Measurements from ENCODE around the gene TSPAN15. TPM values are rescaled to one million over a fixed set of nuclear protein-coding genes. Genes with fewer than 3 reads are reported as not detected.

TSPAN15 gene
- total RNA-seq, 1 experiment from 2014 or later = 1.6 TPM

DNA sequence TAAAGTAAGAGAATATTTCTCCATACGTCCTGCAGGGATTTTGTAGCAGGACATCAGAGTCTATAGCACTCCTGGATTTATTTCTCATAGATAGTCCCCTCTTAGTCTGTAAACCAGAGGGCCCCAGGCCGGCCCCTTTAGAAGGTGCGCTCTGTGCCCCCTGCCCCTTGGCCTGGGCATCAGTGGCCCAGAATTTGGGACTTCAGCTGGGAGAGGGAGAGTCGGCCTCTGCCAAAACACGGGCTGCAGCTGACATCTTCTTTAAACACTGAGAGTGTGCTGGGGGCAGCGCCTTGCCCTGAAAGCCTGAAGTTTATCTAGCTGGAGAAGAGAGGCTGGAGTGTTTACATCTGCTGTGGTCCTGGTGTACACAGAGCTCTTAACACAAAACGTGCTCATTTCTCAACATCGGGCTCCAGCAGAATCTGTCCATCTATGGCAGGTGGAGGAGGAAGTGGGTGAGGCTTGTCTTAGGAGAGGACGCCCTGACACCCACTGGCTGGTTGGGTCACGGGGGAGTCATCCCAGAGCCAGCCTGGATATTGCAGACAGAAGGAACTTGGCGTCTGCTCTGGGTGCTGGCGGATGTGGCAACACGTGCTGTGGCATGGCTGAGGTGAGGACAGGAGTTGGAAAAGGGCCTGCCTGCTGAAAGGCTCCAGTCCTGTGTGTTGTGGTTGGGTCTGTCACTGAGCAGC, 29.5 kb upstream of the TSPAN15 start:
- H3K27me3 ChIP-seq (ENCODE audit: low read length) = no peaks in the 10 kb centered on the region
- H3K9ac ChIP-seq (ENCODE audit: low read length) = no peak overlapping the region
- no peaks in the 10 kb centered on the region for H3K9me2 ChIP-seq (replicated peaks; ENCODE audit: insufficient read depth, low read length)
- no peak overlapping the region for H2AFZ ChIP-seq (ENCODE audit: low read length)
- H4K20me1 ChIP-seq (ENCODE audit: insufficient read depth, low read depth, low read length) = no peaks in the 10 kb centered on the region
- H3K27ac ChIP-seq (ENCODE audit: low read length) = no peak overlapping the region
- DNase-seq = no peak
- H3K4me3 ChIP-seq (ENCODE audit: low read length) = no peak overlapping the region
- H3K4me1 ChIP-seq (ENCODE audit: low read length) = peaks cover 13% of the 10 kb centered on the region
- H3K36me3 ChIP-seq (ENCODE audit: insufficient read depth, low read length) = no peaks in the 10 kb centered on the region
- H3K9me3 ChIP-seq (ENCODE audit: low read length) = no peaks in the 10 kb centered on the region
- no peaks in the 10 kb centered on the region for H3K79me2 ChIP-seq (ENCODE audit: low read length)
- H3K4me2 ChIP-seq (ENCODE audit: low read depth, low read length, poor library complexity, severe bottlenecking) = no peak overlapping the region

- Histone ChIP-seq H3K36me3 (ENCODE audit: insufficient read depth, low read length) (no peaks in the 10 kb centered on the region), H3K4me3 (ENCODE audit: low read length) (no peak overlapping the region), H3K9me3 (ENCODE audit: low read length) (no peaks in the 10 kb centered on the region), H3K9me2 (replicated peaks; ENCODE audit: insufficient read depth, low read length) (no peaks in the 10 kb centered on the region), H3K9ac (ENCODE audit: low read length) (no peak overlapping the region), H3K4me1 (ENCODE audit: low read length) (peaks cover 13% of the 10 kb centered on the region), H3K27me3 (ENCODE audit: low read length) (no peaks in the 10 kb centered on the region), H4K20me1 (ENCODE audit: insufficient read depth, low read depth, low read length) (no peaks in the 10 kb centered on the region), H3K79me2 (ENCODE audit: low read length) (no peaks in the 10 kb centered on the region), H3K4me2 (ENCODE audit: low read depth, low read length, poor library complexity, severe bottlenecking) (no peak overlapping the region), H3K27ac (ENCODE audit: low read length) (no peak overlapping the region), H2AFZ (ENCODE audit: low read length) (no peak overlapping the region)
- DNase-seq = no peak
Measured at GRCh38 chr10:69422676-69423075, 28.6 kb upstream of the TSPAN15 start.

GRCh38 chr10:69425041-69425440, 26.2 kb upstream of the TSPAN15 start:
- Histone ChIP-seq H3K9me3 (ENCODE audit: low read length) (no peaks in the 10 kb centered on the region), H3K9ac (ENCODE audit: low read length) (no peak overlapping the region), H3K27ac (ENCODE audit: low read length) (no peak overlapping the region), H3K36me3 (ENCODE audit: insufficient read depth, low read length) (no peaks in the 10 kb centered on the region), H3K9me2 (replicated peaks; ENCODE audit: insufficient read depth, low read length) (no peaks in the 10 kb centered on the region), H3K4me1 (ENCODE audit: low read length) (peaks cover 13% of the 10 kb centered on the region), H2AFZ (ENCODE audit: low read length) (no peak overlapping the region), H3K4me3 (ENCODE audit: low read length) (no peak overlapping the region), H3K4me2 (ENCODE audit: low read depth, low read length, poor library complexity, severe bottlenecking) (no peak overlapping the region), H4K20me1 (ENCODE audit: insufficient read depth, low read depth, low read length) (no peaks in the 10 kb centered on the region), H3K27me3 (ENCODE audit: low read length) (no peaks in the 10 kb centered on the region), H3K79me2 (ENCODE audit: low read length) (no peaks in the 10 kb centered on the region)
- no peak for DNase-seq

- H3K9me3 ChIP-seq (ENCODE audit: low read length) = no peaks in the 10 kb centered on the region
- H3K79me2 ChIP-seq (ENCODE audit: low read length) = no peaks in the 10 kb centered on the region
- peaks cover 13% of the 10 kb centered on the region for H3K4me1 ChIP-seq (ENCODE audit: low read length)
- H3K9me2 ChIP-seq (replicated peaks; ENCODE audit: insufficient read depth, low read length) = no peaks in the 10 kb centered on the region
- H4K20me1 ChIP-seq (ENCODE audit: insufficient read depth, low read depth, low read length) = no peaks in the 10 kb centered on the region
- peak overlapping the region; percentile 44; the same call in 1 of the 2 replicates for H2AFZ ChIP-seq (ENCODE audit: low read length)
- H3K9ac ChIP-seq (ENCODE audit: low read length) = no peak overlapping the region
- no peak overlapping the region for H3K4me3 ChIP-seq (ENCODE audit: low read length)
- H3K36me3 ChIP-seq (ENCODE audit: insufficient read depth, low read length) = no peaks in the 10 kb centered on the region
- H3K27ac ChIP-seq (ENCODE audit: low read length) = no peak overlapping the region
- no peaks in the 10 kb centered on the region for H3K27me3 ChIP-seq (ENCODE audit: low read length)
- H3K4me2 ChIP-seq (ENCODE audit: low read depth, low read length, poor library complexity, severe bottlenecking) = no peak overlapping the region
- peak; percentile 52 for DNase-seq
Measured at GRCh38 chr10:69425511-69426298, 25.6 kb upstream of the TSPAN15 start.

- Histone ChIP-seq H3K79me2 (ENCODE audit: low read length) (no peaks in the 10 kb centered on the region), H3K27ac (ENCODE audit: low read length) (no peak overlapping the region), H3K27me3 (ENCODE audit: low read length) (no peaks in the 10 kb centered on the region), H3K36me3 (ENCODE audit: insufficient read depth, low read length) (no peaks in the 10 kb centered on the region), H3K9ac (ENCODE audit: low read length) (no peak overlapping the region), H3K4me1 (ENCODE audit: low read length) (peaks cover 13% of the 10 kb centered on the region), H3K9me2 (replicated peaks; ENCODE audit: insufficient read depth, low read length) (no peaks in the 10 kb centered on the region), H4K20me1 (ENCODE audit: insufficient read depth, low read depth, low read length) (no peaks in the 10 kb centered on the region), H2AFZ (ENCODE audit: low read length) (no peak overlapping the region), H3K9me3 (ENCODE audit: low read length) (no peaks in the 10 kb centered on the region), H3K4me3 (ENCODE audit: low read length) (no peak overlapping the region), H3K4me2 (ENCODE audit: low read depth, low read length, poor library complexity, severe bottlenecking) (no peak overlapping the region)
- no peak for DNase-seq
Measured at GRCh38 chr10:69426376-69426727, 24.9 kb upstream of the TSPAN15 start.

- Histone ChIP-seq H3K4me1 (ENCODE audit: low read length) (peaks cover 13% of the 10 kb centered on the region), H3K79me2 (ENCODE audit: low read length) (no peaks in the 10 kb centered on the region), H3K4me3 (ENCODE audit: low read length) (no peak overlapping the region), H3K4me2 (ENCODE audit: low read depth, low read length, poor library complexity, severe bottlenecking) (no peak overlapping the region), H3K27ac (ENCODE audit: low read length) (no peak overlapping the region), H3K27me3 (ENCODE audit: low read length) (no peaks in the 10 kb centered on the region), H3K9me3 (ENCODE audit: low read length) (no peaks in the 10 kb centered on the region), H3K9ac (ENCODE audit: low read length) (no peak overlapping the region), H2AFZ (ENCODE audit: low read length) (no peak overlapping the region), H3K36me3 (ENCODE audit: insufficient read depth, low read length) (no peaks in the 10 kb centered on the region), H3K9me2 (replicated peaks; ENCODE audit: insufficient read depth, low read length) (no peaks in the 10 kb centered on the region), H4K20me1 (ENCODE audit: insufficient read depth, low read depth, low read length) (no peaks in the 10 kb centered on the region)
- DNase-seq = no peak
Measured at GRCh38 chr10:69428165-69428564, 23.1 kb upstream of the TSPAN15 start.

- no peaks in the 10 kb centered on the region for H3K36me3 ChIP-seq (ENCODE audit: insufficient read depth, low read length)
- no peak overlapping the region for H3K4me2 ChIP-seq (ENCODE audit: low read depth, low read length, poor library complexity, severe bottlenecking)
- H2AFZ ChIP-seq (ENCODE audit: low read length) = no peak overlapping the region
- H3K4me1 ChIP-seq (ENCODE audit: low read length) = peaks cover 4% of the 10 kb centered on the region; the same call in 1 of the 2 replicates
- H3K9me2 ChIP-seq (replicated peaks; ENCODE audit: insufficient read depth, low read length) = no peaks in the 10 kb centered on the region
- H3K79me2 ChIP-seq (ENCODE audit: low read length) = no peaks in the 10 kb centered on the region
- H3K9ac ChIP-seq (ENCODE audit: low read length) = no peak overlapping the region
- H3K9me3 ChIP-seq (ENCODE audit: low read length) = no peaks in the 10 kb centered on the region
- no peak overlapping the region for H3K4me3 ChIP-seq (ENCODE audit: low read length)
- H4K20me1 ChIP-seq (ENCODE audit: insufficient read depth, low read depth, low read length) = no peaks in the 10 kb centered on the region
- H3K27ac ChIP-seq (ENCODE audit: low read length) = no peak overlapping the region
- no peaks in the 10 kb centered on the region for H3K27me3 ChIP-seq (ENCODE audit: low read length)
- DNase-seq = no peak
Measured at GRCh38 chr10:69434169-69434568, 17.1 kb upstream of the TSPAN15 start.

GRCh38 chr10:69434926-69435325, 16.3 kb upstream of the TSPAN15 start:
- Histone ChIP-seq H3K27ac (ENCODE audit: low read length) (no peak overlapping the region), H3K79me2 (ENCODE audit: low read length) (no peaks in the 10 kb centered on the region), H3K27me3 (ENCODE audit: low read length) (no peaks in the 10 kb centered on the region), H4K20me1 (ENCODE audit: insufficient read depth, low read depth, low read length) (no peaks in the 10 kb centered on the region), H3K9me2 (replicated peaks; ENCODE audit: insufficient read depth, low read length) (no peaks in the 10 kb centered on the region), H3K9me3 (ENCODE audit: low read length) (no peaks in the 10 kb centered on the region), H3K4me1 (ENCODE audit: low read length) (peaks cover 5% of the 10 kb centered on the region), H3K4me2 (ENCODE audit: low read depth, low read length, poor library complexity, severe bottlenecking) (no peak overlapping the region), H3K4me3 (ENCODE audit: low read length) (no peak overlapping the region), H3K36me3 (ENCODE audit: insufficient read depth, low read length) (no peaks in the 10 kb centered on the region), H2AFZ (ENCODE audit: low read length) (no peak overlapping the region), H3K9ac (ENCODE audit: low read length) (no peak overlapping the region)
- DNase-seq = no peak
